Upper lobe of left lung (tissue), 4 donors: ENCODE data around the gene TMEM135.

ENCODE experiments used
- CTCF ChIP-seq, 6 experiments: fragments of 450-650 bp in 4 of 6; fragments of 200-600 bp in 2 of 6; sonication (generic) in 2 of 6; IDR thresholded peaks; one replicate each; pipeline ENCODE4 v1.5.1; 2016 to 2019; ENCODE audit warnings: antibody characterized with exemption in 6 of 6
- EP300 ChIP-seq, 4 donors: sonication (generic); formaldehyde crosslinking; IDR thresholded peaks; one replicate each; pipeline ENCODE4 v1.5.1; 2017; ENCODE audit warnings: antibody characterized with exemption in 4 of 4, control low read depth in 2 of 4
- POLR2A ChIP-seq, 4 donors: fragments of 450-650 bp; IDR thresholded peaks; one replicate each; pipeline ENCODE4 v1.5.1; 2016 to 2017; ENCODE audit warnings: antibody characterized with exemption in 4 of 4, mild to moderate bottlenecking in 2 of 4
- POLR2AphosphoS5 ChIP-seq, 2 donors: sonication (generic); formaldehyde crosslinking; IDR thresholded peaks; one replicate each; pipeline ENCODE4 v1.5.1; 2017; ENCODE audit warnings: antibody characterized with exemption in 2 of 2

- TF ChIP-seq POLR2A (IDR thresholded peaks at IDR 0.05) (peak in 3 of 4 donors; percentile 41 to 91 (median 80)), CTCF (IDR thresholded peaks at IDR 0.05) (peak in 2 of 6 experiments; percentile 5 to 21), POLR2AphosphoS5 (IDR thresholded peaks at IDR 0.05) (peak; percentile 20 to 82), EP300 (IDR thresholded peaks at IDR 0.05) (peak in 2 of 4 donors; percentile 12 to 56)
These were observed at the start of gene TMEM135 for GRCh38 chr11:87037450-87038234.
